Measurements from ENCODE around the gene NTN5.

- no peak for TF ChIP-seq SUZ12 (IDR thresholded peaks at IDR 0.05; ENCODE audit: extremely low read depth, insufficient read depth, insufficient read length)
- TF ChIP-seq YY1 (IDR thresholded peaks at IDR 0.05; ENCODE audit: insufficient read depth, insufficient read length) = no peak
These were observed 1.3 kb downstream of the NTN5 start for GRCh38 chr19:48671446-48671995.

Measured in NT2/D1 (cell line).